ENCODE data around the gene BTG1. TPM values are rescaled to one million over a fixed set of nuclear protein-coding genes. Genes with fewer than 3 reads are reported as not detected.

BTG1 gene
- total and polyA plus RNA-seq, 9 of the 15 experiments (the other 6 are each of a cell fraction or from before 2014, with no cell fraction given), result 3.7 to 28.6 (median 7.4) TPM

DNA sequence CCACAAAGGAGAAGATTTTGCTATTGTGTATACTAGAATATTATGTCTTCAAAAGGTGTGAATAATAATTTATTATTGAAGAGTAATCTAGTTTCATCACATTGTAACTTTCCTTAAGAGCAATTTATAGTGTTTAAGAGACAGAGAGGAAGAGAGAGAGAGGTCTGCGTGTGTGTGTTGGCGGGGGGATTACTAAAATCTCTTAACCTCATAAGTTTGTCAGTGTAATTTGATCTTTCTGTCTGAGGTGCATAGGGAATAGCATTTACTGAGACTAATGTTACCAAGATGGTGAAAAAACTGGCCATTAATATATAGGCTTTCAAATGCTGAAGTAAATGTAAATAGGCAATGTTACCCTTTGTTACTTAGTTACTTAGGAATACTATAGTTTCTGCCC lies 48.2 kb upstream of the BTG1 start (continued):
- no peak for TF ChIP-seq FOXO4 (CRISPR knock-in tag; IDR thresholded peaks at IDR 0.05)
- TF ChIP-seq, protein P1, sequence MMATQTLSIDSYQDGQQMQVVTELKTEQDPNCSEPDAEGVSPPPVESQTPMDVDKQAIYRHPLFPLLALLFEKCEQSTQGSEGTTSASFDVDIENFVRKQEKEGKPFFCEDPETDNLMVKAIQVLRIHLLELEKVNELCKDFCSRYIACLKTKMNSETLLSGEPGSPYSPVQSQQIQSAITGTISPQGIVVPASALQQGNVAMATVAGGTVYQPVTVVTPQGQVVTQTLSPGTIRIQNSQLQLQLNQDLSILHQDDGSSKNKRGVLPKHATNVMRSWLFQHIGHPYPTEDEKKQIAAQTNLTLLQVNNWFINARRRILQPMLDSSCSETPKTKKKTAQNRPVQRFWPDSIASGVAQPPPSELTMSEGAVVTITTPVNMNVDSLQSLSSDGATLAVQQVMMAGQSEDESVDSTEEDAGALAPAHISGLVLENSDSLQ (IDR thresholded peaks at IDR 0.05), result no peak

DNA sequence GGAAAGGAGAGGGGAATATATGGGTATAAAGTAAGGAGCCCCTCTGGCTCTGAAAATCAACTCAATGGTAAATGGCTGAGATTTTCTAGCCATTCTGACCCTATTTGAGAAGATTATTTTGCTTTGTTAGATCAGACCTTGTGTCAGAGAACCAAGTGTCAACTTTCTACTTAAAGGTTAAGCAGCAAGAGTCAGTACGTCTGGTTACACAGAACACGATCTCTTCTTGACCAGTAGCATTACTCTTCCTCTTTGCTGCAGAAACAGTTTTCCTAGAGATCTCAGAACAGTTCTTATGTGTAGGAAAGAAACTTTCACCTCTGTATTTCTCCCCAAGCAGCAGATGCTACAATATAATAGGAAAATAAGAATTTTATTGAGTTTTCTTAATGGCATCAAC lies 47.4 kb upstream of the BTG1 start:
- H3K9me3 ChIP-seq (replicated peaks; ENCODE audit: control insufficient read depth, insufficient read depth, low read depth, low read length), result 0 out of 2 replicates have a peak, but pooled peaks cover 4% of the 10 kb centered on the region
- ATAC-seq (no peak), DNase-seq (ENCODE audit: extremely low read depth in 1 of 4, low spot score in 3 of 4) (no peak), FAIRE-seq (no peak)
- no TSS peak for BruUV-seq (replicated peaks)
- ChIA-PET CTCF (ENCODE audit: low intra/inter-chr PET ratio) (no interaction called here), POLR2A (no interaction called here)
- intact Hi-C loops (cut with micrococcal nuclease), result no loop called here
- no peaks in the 10 kb centered on the region for H4K20me1 ChIP-seq (replicated peaks; ENCODE audit: control insufficient read depth, insufficient read depth, low read length)
- in situ Hi-C loops (cut with MboI), result no loop called here
- H3K4me1 ChIP-seq (replicated peaks in 1 of 2; ENCODE audit: control insufficient read depth in 2 of 2, insufficient read depth in 2 of 2, low read length in 2 of 2), result no peaks in the 10 kb centered on the region
- H2AFZ ChIP-seq (ENCODE audit: low read depth, low read length), result no peak overlapping the region
- 43% methylated on average over 1 of the region's 2 CpGs for WGBS (ENCODE audit: insufficient coverage, low coverage, missing lambda C conversion rate)
- H3K4me2 ChIP-seq (ENCODE audit: insufficient read depth, low read length), result no peak overlapping the region
- no peaks in the 10 kb centered on the region for H3K36me3 ChIP-seq (ENCODE audit: control insufficient read depth, insufficient read depth, low read length)
- no peak overlapping the region for H3K9ac ChIP-seq (ENCODE audit: insufficient read depth in 1 of 2, low read depth in 2 of 2, low read length in 2 of 2)
- H3K9me1 ChIP-seq (ENCODE audit: control insufficient read depth, insufficient read depth, low read length), result no peaks in the 10 kb centered on the region
- no peak overlapping the region for H3K27ac ChIP-seq (ENCODE audit: extremely low read depth, low read depth, low read length)
- no peaks in the 10 kb centered on the region for H3K27me3 ChIP-seq (ENCODE audit: control insufficient read depth in 2 of 2, insufficient read depth in 2 of 2, low read length in 2 of 2)
- no peaks in the 10 kb centered on the region for H3K79me2 ChIP-seq (ENCODE audit: control insufficient read depth, insufficient read depth, low read length)
- H3K4me3 ChIP-seq, result no peak overlapping the region
- TF ChIP-seq ZNF830 (CRISPR knock-in tag; IDR thresholded peaks at IDR 0.05) (no peak), ESRRB (CRISPR knock-in tag; IDR thresholded peaks at IDR 0.05; ENCODE audit: borderline replicate concordance) (no peak), ZNF165 (CRISPR knock-in tag; IDR thresholded peaks at IDR 0.05; ENCODE audit: borderline replicate concordance) (no peak), POLR2G (IDR thresholded peaks at IDR 0.05; ENCODE audit: low read depth, low read length) (no peak), ID3 (CRISPR knock-in tag; IDR thresholded peaks at IDR 0.05) (no peak), ID3 (tag; IDR thresholded peaks at IDR 0.05) (no peak), RBM25 (IDR thresholded peaks at IDR 0.05; ENCODE audit: low read depth, low read length, severe bottlenecking) (no peak), SUPT5H (IDR thresholded peaks at IDR 0.05) (no peak), HNRNPL (IDR thresholded peaks at IDR 0.05; ENCODE audit: low read depth, low read length) (no peak), ZNF263 (CRISPR knock-in tag; IDR thresholded peaks at IDR 0.05; ENCODE audit: borderline replicate concordance) (no peak), MYC (IDR thresholded peaks at IDR 0.05; ENCODE audit: low read depth, low read length) (no peak), MYC (CRISPR knock-in tag; IDR thresholded peaks at IDR 0.05; ENCODE audit: borderline replicate concordance, low read depth) (no peak), ZKSCAN1 (IDR thresholded peaks at IDR 0.05; ENCODE audit: low read depth, low read length) (no peak)

All from K562 (cell line).